DOHH2 (cell line): ENCODE data around the gene ACOT12.

Source experiments
- H3F3A ChIP-seq: fragments of 200-600 bp; sonication (generic), shearing (Covaris generic); 2 replicates; pipeline ENCODE4 v1.6.0; 2016; ENCODE audit warnings: antibody characterized with exemption, mild to moderate bottlenecking; ENCODE audit not compliant: control insufficient read depth, insufficient read depth
- H3K27ac ChIP-seq: fragments of 200-600 bp; sonication (generic); 2 replicates; pipeline ENCODE4 v1.5.1; 2014; ENCODE audit warnings: low read depth, mild to moderate bottlenecking, low read length, moderate library complexity
- H3K27me3 ChIP-seq: fragments of 200-600 bp; sonication (generic); 2 replicates; pipeline ENCODE4 v1.6.1; 2014; ENCODE audit warnings: mild to moderate bottlenecking, low read length, mixed read lengths; ENCODE audit not compliant: control insufficient read depth
- H3K36me3 ChIP-seq: fragments of 200-600 bp; sonication (generic); 2 replicates; pipeline ENCODE4 v1.6.1; 2014; ENCODE audit warnings: mild to moderate bottlenecking, low read length, moderate library complexity, mixed read lengths; ENCODE audit not compliant: control insufficient read depth
- H3K4me1 ChIP-seq: fragments of 200-600 bp; sonication (generic); 2 replicates; pipeline ENCODE4 v1.6.1; 2014; ENCODE audit warnings: mild to moderate bottlenecking, low read length, mixed read lengths; ENCODE audit not compliant: control insufficient read depth
- H3K4me2 ChIP-seq: fragments of 200-600 bp; sonication (generic); 2 replicates; pipeline ENCODE4 v1.6.0; 2014; ENCODE audit warnings: mild to moderate bottlenecking, low read length, moderate library complexity
- H3K4me3 ChIP-seq: fragments of 200-600 bp; sonication (generic); 2 replicates; pipeline ENCODE4 v1.5.1; 2014; ENCODE audit warnings: mild to moderate bottlenecking, low read length, mixed read lengths
- H3K79me2 ChIP-seq: fragments of 200-600 bp; sonication (generic); 2 replicates; pipeline ENCODE4 v1.6.1; 2014; ENCODE audit warnings: mild to moderate bottlenecking, low read length, mixed read lengths; ENCODE audit not compliant: control insufficient read depth
- H3K9me2 ChIP-seq: fragments of 200-600 bp; sonication (generic); replicated peaks from 2 replicates; pipeline ENCODE4 v1.6.1; 2014; ENCODE audit warnings: mild to moderate bottlenecking, low read length, mixed read lengths; ENCODE audit not compliant: control insufficient read depth
- H3K9me3 ChIP-seq: fragments of 200-600 bp; sonication (generic); 2 replicates; pipeline ENCODE4 v1.6.1; 2014; ENCODE audit warnings: antibody characterized with exemption, low read length, mixed read lengths; ENCODE audit not compliant: control insufficient read depth, insufficient read depth
- H4K20me1 ChIP-seq: fragments of 200-600 bp; sonication (generic); 2 replicates; pipeline ENCODE4 v1.6.0; 2014; ENCODE audit warnings: low read depth, mild to moderate bottlenecking, antibody characterized with exemption, low read length, moderate library complexity; ENCODE audit not compliant: control insufficient read depth, insufficient read depth
- CTCF ChIP-seq: fragments of 200-600 bp; sonication (generic); IDR thresholded peaks from one replicate; pipeline ENCODE4 v1.5.1; 2014; ENCODE audit warnings: antibody characterized with exemption, mild to moderate bottlenecking, low read depth, low read length; ENCODE audit not compliant: poor library complexity, severe bottlenecking
- EZH2phosphoT487 ChIP-seq: fragments of 200-600 bp; sonication (generic); IDR thresholded peaks from 2 replicates; pipeline ENCODE4 v1.6.1; 2017; ENCODE audit warnings: borderline replicate concordance, mild to moderate bottlenecking, antibody characterized with exemption, low read length, moderate library complexity, mixed read lengths

Gene ACOT12

GRCh38 chr5:81310402-81311063 lies 83.4 kb downstream of the ACOT12 start:
- no peak for TF ChIP-seq CTCF
- no peak for TF ChIP-seq EZH2phosphoT487
- Histone ChIP-seq H3K4me3 (no peak overlapping the region), H4K20me1 (no peaks in the 10 kb centered on the region), H3K36me3 (peaks cover 33% of the 10 kb centered on the region), H3F3A (no peaks in the 10 kb centered on the region), H3K27me3 (no peaks in the 10 kb centered on the region), H3K79me2 (no peaks in the 10 kb centered on the region), H3K4me1 (no peaks in the 10 kb centered on the region), H3K9me2 (no peaks in the 10 kb centered on the region), H3K27ac (no peak overlapping the region), H3K9me3 (no peaks in the 10 kb centered on the region), H3K4me2 (no peak overlapping the region)

- no peaks in the 10 kb centered on the region for H3K9me3 ChIP-seq
- no peaks in the 10 kb centered on the region for H3K27me3 ChIP-seq
- H4K20me1 ChIP-seq = no peaks in the 10 kb centered on the region
- H3K4me2 ChIP-seq = no peak overlapping the region
- no peaks in the 10 kb centered on the region for H3K4me1 ChIP-seq
- peaks cover 41% of the 10 kb centered on the region for H3K36me3 ChIP-seq
- H3F3A ChIP-seq = no peaks in the 10 kb centered on the region
- no peak overlapping the region for H3K4me3 ChIP-seq
- no peak for TF ChIP-seq EZH2phosphoT487
- no peak for TF ChIP-seq CTCF
- no peak overlapping the region for H3K27ac ChIP-seq
- H3K79me2 ChIP-seq = peaks cover 3% of the 10 kb centered on the region; the same call in 1 of the 2 replicates
- H3K9me2 ChIP-seq = no peaks in the 10 kb centered on the region
These were observed 85.1 kb downstream of the ACOT12 start for GRCh38 chr5:81308836-81309235.

GRCh38 chr5:81305785-81306184 lies 88.1 kb downstream of the ACOT12 start:
- Histone ChIP-seq H3K36me3 (peaks cover 27% of the 10 kb centered on the region), H3K4me2 (no peak overlapping the region), H3F3A (no peaks in the 10 kb centered on the region), H3K79me2 (peaks cover 26% of the 10 kb centered on the region), H3K27me3 (no peaks in the 10 kb centered on the region), H3K9me2 (no peaks in the 10 kb centered on the region), H4K20me1 (no peaks in the 10 kb centered on the region), H3K27ac (no peak overlapping the region), H3K4me3 (no peak overlapping the region), H3K9me3 (no peaks in the 10 kb centered on the region), H3K4me1 (peaks cover 6% of the 10 kb centered on the region)
- TF ChIP-seq EZH2phosphoT487 = no peak

DNA sequence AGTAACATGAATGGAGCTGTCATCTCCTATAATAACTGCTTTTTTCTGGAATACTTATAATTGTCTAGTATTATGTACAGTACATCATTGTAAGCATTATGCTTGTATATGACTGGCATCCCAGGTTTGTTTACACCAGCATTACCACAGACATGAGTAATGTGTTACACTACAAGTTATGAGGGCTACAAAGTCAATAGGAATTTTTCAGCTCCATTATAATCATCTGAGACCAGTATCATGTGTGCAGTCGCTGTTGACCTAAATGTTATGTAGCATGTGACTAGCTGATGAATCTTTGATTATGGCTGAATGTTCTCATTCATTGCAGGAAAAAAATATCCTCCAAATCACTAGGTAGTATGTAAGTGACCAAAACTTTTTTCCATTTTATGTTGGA lies 90.4 kb downstream of the ACOT12 start:
- Histone ChIP-seq H3K4me2 (no peak overlapping the region), H3K79me2 (peaks cover 48% of the 10 kb centered on the region), H3F3A (no peaks in the 10 kb centered on the region; the same call in 1 of the 2 replicates), H4K20me1 (no peaks in the 10 kb centered on the region), H3K9me2 (no peaks in the 10 kb centered on the region), H3K4me3 (no peak overlapping the region), H3K9me3 (no peaks in the 10 kb centered on the region), H3K27me3 (no peaks in the 10 kb centered on the region), H3K36me3 (peaks cover 18% of the 10 kb centered on the region), H3K4me1 (peaks cover 26% of the 10 kb centered on the region), H3K27ac (no peak overlapping the region)
- no peak for TF ChIP-seq CTCF
- no peak for TF ChIP-seq EZH2phosphoT487
